ENCODE measurements around the gene GALT.
A peak's percentile ranks its signal among the peaks of the same experiment; 100 is the strongest.

GALT gene

GRCh38 chr9:34686231-34686630 lies 39.8 kb downstream of the GALT start:
- DNase-seq, result no peak

- DNase-seq, result no peak
Measured at GRCh38 chr9:34686732-34687131, 40.3 kb downstream of the GALT start.

DNA sequence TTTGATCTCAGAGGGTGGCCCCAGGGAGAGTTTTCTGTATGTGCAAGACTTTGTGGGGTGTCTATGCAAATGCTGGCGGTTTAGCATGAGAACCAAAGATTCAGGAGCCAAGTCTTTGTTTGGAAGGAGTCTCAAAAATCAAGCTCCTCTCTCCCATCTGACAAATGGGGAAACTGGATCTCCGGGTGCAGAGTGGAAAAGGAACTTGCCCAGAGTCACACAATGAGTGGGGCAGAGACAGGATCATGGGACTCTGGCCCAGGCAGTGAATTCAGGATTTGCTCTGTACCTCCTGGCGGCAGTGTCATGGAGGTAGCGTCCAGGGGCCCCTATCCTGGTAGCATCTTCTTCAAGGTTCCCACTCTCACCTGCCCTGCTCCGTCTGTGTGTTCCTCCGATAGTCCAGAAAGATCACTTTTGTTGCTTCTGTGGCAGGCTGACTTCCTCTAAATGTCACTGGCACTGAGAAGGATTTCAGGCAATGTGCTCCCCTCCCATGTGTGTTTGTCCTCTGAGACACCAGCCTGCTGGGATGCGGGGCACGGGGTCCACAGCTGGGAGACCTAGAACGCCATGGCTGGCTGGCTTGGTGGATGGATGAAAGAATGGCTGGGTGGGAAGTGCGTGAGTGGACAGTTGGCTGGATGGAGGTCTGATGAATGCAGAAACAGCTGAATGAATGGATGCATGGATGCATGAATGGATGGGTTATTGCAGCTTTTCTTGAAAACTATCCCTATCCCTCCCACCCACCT lies 41.0 kb downstream of the GALT start:
- no peak for DNase-seq

DNA sequence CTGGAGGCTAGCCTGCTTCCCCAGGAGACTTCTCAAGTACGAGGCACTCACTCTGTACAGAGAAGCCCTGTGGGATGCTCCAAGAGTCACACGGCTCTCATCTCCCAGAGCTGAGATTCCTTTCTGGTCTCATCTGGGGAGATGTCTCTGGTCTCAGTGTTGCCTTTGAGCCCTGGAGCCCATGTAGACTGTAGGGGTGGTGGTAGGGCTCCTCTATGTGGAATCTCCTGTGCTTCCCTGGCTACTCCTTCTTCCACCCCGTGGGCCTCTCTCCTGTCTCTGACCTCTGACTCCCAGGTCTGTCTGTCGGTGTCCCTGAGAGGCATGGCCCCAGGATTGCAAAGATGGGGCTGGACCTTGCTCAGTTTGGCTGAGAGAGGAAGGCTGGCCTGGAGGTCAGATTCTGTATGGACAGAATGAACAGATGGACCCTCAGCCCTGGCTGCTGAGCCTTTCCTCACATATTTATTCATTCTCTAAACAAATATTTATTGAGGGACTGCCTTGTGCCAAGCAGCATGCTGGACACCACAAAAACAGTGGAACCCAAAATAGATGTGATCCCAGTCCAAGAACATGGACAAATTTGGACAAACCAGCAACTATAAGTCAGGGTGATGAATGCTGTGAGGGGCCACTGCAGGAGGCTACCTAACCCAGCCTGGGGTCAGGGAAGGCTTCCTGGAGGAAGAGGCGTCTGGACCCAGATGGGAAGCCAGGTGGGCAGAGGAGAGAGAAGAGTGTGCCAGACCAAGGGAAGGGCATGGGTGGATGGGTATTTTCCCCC lies 42.0 kb downstream of the GALT start:
- DNase-seq, result no peak

DNA sequence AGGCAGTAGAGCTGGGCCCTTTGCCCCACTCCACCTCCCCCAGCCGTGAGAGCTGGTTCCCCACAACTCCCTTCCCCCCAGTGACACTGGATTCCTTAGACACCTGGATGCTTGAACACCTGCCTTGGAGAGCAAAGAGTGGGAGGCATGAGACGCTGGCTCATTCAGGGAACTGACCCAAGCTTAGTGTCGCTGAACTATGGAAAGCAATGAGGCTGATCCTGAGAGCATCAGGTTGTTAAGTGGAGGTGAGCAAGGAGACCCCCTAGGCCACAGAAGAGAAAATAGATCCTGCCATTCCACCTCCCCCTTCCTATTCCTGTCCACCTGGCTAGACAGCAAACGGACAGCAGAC lies 42.6 kb downstream of the GALT start:
- peak; percentile 57 for DNase-seq

DNA sequence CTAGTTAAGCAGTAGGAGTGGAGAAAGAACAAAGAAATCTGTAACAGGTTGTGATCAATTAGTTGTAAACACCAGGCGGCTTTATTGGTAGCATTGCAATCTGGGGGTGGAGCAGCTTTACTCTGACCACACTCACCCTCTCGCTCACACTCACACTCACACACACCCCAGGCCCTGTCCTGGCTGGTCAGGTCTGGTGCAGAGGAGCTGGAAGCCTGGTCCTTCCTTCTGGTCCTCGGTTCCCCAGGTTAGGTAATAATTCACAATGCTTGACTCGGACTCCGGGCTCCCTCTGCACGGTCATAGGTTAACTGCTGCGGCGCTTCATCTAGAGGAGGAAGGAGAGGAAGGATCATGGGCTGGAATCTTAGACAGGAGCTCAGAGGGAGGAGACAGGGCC lies 43.0 kb downstream of the GALT start:
- DNase-seq, result no peak

DNA sequence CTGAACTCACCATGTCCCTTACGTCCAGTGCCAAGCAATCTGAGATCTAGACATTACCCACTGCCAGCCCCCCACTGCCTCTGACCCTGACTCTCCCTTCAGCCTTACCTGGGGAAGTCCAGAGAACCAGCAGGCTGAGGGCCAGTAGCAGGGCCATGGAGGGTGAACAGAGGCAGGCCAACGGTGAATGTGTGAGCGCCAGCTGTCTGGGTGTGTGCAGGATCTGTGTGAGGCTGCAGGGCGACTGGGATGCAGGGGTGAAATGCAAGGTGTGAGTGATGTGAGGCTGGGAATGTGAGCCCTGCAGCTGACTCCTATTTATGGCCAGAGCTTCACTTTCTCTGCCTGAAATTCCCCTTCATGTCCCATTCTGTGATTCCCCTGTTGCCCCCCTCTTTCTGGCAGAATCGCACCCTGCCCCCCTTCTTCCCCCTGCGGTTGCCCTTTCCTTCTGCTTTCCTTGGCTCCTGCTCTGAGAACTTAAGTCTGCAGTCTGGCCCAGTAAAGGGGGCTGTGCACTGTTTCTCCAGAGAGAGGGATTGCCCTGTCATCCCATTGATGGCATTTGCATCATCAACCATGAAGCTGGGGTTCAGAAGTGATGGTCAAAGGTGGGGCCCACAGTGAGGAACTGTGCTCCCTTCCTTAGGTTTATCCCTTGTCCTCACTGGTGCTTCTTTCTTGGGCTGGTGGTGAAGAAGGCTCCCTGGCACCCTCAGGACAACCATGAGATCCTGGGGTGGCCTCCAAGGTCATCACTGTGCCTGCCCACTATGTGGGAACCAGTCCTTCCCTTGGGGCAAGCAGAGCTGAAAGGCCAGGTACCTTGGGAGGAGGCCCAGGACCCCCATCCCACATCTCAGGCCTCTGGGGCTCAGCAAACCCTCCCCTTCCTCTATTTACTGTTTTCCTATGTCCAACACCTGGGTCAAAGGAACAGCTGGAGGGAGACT lies 44.8 kb downstream of the GALT start, which contains the start of gene CCL19:
TSS of gene CCL19 (minus strand) at position 294 of the 953 bp plus-strand sequence. CDS start at position 157, 137 bp downstream.
- no peak for DNase-seq

GRCh38 chr9:34691936-34692315 lies 45.5 kb downstream of the GALT start:
- no peak for DNase-seq

DNA sequence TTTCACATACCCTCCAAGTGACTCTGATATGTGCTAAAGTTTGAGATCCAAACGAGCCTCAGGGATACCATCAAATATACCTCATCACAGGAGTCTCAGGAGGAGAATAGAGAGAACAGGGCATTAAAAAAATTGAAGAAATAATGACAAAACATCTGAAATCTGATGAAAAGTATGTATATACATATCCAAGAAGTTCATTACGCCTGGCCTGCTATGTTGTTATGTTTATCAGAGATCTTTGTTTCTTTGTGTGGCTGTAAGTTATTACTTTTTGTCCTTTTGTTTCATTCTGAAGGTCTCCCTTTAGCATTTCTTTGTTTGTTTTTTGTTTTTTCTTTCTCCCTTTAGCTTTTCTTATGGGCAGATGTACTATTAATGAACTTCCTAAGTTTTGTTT lies 47.1 kb downstream of the GALT start:
- DNase-seq, result no peak

DNA sequence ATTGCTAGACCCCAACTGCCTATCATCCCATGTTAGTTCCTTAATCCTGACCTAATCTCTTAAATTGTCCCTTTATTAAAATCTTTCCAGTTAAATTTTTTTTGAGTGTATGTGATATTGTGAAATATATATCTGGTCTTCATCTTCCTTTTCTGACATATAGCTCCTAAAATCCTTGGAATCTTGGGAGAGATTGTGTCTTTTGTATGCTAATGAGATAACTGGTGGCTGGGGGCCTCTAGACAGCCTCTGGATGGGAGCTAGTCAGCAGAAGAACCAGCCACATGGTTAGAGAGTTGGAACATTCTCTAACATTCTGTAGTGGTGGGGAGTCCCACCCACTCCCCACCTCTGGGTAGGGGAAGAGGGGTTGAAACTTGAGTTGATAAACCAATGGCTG lies 48.3 kb downstream of the GALT start:
- no peak for DNase-seq

All from DMS79 treated with DMSO at 0.1 percent for 48 hours (cell line).